Thyroid gland (tissue), 4 donors: ENCODE data around the gene IQSEC1. TPM values are rescaled to one million over a fixed set of nuclear protein-coding genes. Genes with fewer than 3 reads are reported as not detected.

ENCODE experiments used
- DNase-seq, 2 donors: peaks; one replicate each; pipeline ENCODE4 v3.0.0-alpha.2; 2019
- H3K27ac ChIP-seq, 3 donors: fragments of 200-600 bp; sonication (generic); 1 replicate in 2 of 3; 2 replicates in 1 of 3; pipeline ENCODE4 v1.5.1; 2016 to 2019; ENCODE audit warnings: mild to moderate bottlenecking in 1 of 3, moderate library complexity in 1 of 3
- H3K27me3 ChIP-seq: fragments of 200-600 bp; sonication (generic); one replicate; pipeline ENCODE4 v1.5.1; 2019
- H3K36me3 ChIP-seq, 2 donors: fragments of 200-600 bp; sonication (generic); one replicate each; pipeline ENCODE4 v1.5.1; 2016 to 2019
- H3K4me1 ChIP-seq, 2 donors: fragments of 200-600 bp; sonication (generic); one replicate each; pipeline ENCODE4 v1.5.1; 2017 to 2019
- H3K4me3 ChIP-seq, 3 donors: fragments of 200-600 bp; sonication (generic); replicated peaks in 1 of 3; 1 replicate in 2 of 3; 2 replicates in 1 of 3; pipeline ENCODE4 v1.5.1; 2016; ENCODE audit warnings: mild to moderate bottlenecking in 1 of 3
- H3K9me3 ChIP-seq: fragments of 200-600 bp; sonication (generic); one replicate; pipeline ENCODE4 v1.5.1; 2017
- POLR2A ChIP-seq, 2 donors: fragments of 450-650 bp; IDR thresholded peaks; one replicate each; pipeline ENCODE4 v1.6.1; 2017; ENCODE audit warnings: antibody characterized with exemption in 2 of 2, mild to moderate bottlenecking in 2 of 2, moderate library complexity in 1 of 2
- WGBS, 2 donors: methylation state at CpG; one replicate each; pipeline ENCODE4 v1.1.5; 2017; 5-methylcytosine and 5-hydroxymethylcytosine counted together
- intact Hi-C: fragments of 100-400 bp; cut with DNase I; formaldehyde crosslinking; loops from one replicate; pipeline ENCODE4 v1.15.1; 2023
- total RNA-seq, 4 donors: library from RNA; depleted of rRNA; stranded (reverse); fragments of >200 nt; gene quantifications; one replicate each; pipeline ENCODE4 v1.2.3, GENCODE V29; 2016
- TF ChIP-seq, protein P1 (sequence below), 6 experiments: fragments of 200-600 bp in 3 of 6; fragments of 450-650 bp in 3 of 6; sonication (generic) in 3 of 6; IDR thresholded peaks; one replicate each; pipeline ENCODE4 v1.5.1; 2016 to 2019; ENCODE audit warnings: antibody characterized with exemption in 6 of 6, mild to moderate bottlenecking in 2 of 6, inconsistent platforms in 1 of 6, moderate library complexity in 1 of 6

IQSEC1 gene
- total RNA-seq, 4 donors from 2014 or later = 37.1 to 48.3 (median 38.9) TPM

DNA sequence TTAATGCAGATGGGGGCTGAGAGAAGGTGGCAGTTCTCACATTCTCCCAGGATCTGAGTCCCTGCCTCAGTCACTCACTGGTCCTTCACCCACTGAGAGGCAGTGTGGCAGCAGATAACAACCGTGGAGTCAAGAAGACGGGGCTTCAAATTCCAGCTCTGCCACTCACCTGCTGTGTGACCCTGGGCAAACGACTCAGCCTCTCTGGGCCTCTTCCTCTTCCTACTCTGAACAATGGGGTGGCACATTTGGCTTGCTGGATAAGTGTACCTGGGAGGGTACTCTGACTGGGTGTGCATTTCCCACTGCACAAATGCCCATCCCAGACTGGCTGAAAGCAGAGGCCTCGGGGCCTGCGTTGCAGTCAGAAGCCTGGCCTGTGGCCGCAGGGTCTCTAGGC lies 10.0 kb upstream of the IQSEC1 start:
- no peak overlapping the region for H3K27ac ChIP-seq
- peaks cover 5 to 9% of the 10 kb centered on the region in 2 donors for H3K4me1 ChIP-seq
- H3K36me3 ChIP-seq = no peaks in the 10 kb centered on the region
- TF ChIP-seq, protein P1, sequence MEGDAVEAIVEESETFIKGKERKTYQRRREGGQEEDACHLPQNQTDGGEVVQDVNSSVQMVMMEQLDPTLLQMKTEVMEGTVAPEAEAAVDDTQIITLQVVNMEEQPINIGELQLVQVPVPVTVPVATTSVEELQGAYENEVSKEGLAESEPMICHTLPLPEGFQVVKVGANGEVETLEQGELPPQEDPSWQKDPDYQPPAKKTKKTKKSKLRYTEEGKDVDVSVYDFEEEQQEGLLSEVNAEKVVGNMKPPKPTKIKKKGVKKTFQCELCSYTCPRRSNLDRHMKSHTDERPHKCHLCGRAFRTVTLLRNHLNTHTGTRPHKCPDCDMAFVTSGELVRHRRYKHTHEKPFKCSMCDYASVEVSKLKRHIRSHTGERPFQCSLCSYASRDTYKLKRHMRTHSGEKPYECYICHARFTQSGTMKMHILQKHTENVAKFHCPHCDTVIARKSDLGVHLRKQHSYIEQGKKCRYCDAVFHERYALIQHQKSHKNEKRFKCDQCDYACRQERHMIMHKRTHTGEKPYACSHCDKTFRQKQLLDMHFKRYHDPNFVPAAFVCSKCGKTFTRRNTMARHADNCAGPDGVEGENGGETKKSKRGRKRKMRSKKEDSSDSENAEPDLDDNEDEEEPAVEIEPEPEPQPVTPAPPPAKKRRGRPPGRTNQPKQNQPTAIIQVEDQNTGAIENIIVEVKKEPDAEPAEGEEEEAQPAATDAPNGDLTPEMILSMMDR (IDR thresholded peaks at IDR 0.05) = no peak
- no peak for TF ChIP-seq POLR2A (IDR thresholded peaks at IDR 0.05)
- intact Hi-C loops = no loop called here
- H3K4me3 ChIP-seq = no peak overlapping the region
- 87 to 94% methylated on average over 6 of the region's 6 CpGs for WGBS, 2 donors
- no peaks in the 10 kb centered on the region for H3K9me3 ChIP-seq
- no peaks in the 10 kb centered on the region for H3K27me3 ChIP-seq
- DNase-seq = no peak

DNA sequence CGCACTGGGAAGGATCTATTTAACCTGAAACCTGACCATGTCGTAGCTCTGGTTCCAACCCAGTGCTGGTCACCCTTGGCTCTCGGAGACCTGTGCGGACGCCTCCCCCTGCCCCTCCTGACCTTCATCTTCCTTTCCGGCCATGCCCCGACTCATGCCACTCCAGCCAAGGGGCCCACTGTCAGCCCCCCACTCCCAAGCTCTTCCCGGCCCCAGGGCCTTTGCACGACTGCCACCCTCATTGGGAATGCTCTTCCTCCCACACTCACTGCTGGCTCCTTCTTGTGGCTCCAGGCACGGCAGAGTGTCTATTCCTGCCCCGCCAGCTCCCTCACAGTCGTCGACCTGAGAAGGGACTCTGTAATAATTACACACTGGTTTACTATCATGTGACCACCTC lies 9.4 kb upstream of the IQSEC1 start:
- Histone ChIP-seq H3K4me1 (peaks cover 9 to 10% of the 10 kb centered on the region in 2 donors), H3K27me3 (no peaks in the 10 kb centered on the region), H3K9me3 (no peaks in the 10 kb centered on the region), H3K27ac (no peak overlapping the region), H3K36me3 (no peaks in the 10 kb centered on the region), H3K4me3 (no peak overlapping the region)
- TF ChIP-seq, protein P1 (IDR thresholded peaks at IDR 0.05) = no peak
- TF ChIP-seq POLR2A (IDR thresholded peaks at IDR 0.05) = no peak
- 85 to 93% methylated on average over 13 of the region's 13 CpGs for WGBS, 2 donors
- no peak for DNase-seq
- intact Hi-C loops = no loop called here

DNA sequence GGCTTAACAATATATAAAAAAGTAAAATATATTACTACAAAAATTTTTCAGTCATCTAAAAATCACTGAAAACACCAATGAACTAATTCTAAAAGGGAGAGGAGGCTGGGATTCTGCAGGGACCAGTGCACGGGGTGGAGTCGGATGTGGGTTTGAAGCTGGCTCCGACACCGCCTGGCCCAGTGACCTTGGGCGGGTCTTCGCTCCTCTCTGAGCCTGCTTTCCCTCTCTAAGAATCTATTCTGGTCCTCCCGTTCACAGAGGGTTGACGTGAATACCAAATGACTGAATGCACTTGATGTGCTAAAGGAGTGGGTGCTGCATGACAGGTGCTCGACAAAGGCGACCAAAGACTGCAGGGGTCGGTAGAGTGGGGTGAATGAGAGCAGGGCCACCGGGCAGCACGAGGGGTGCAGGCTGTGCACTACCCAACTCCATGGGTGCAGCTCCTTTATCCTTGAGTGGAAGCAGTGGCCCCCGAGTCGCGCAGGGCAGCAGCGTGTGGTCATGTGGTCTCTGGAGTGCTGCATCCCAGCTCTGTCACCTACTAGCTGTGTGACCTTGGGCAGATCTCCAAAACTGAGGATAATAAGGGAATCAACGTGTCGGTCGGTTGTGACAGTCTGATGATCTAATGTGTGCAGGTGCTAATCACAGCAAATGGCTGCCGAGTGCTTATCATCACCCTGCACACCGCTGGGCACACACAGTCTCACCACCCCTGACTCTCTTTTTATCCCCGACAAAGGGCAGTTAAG lies 8.6 kb upstream of the IQSEC1 start:
- no peak for DNase-seq
- TF ChIP-seq POLR2A (IDR thresholded peaks at IDR 0.05) = no peak
- TF ChIP-seq, protein P1 (IDR thresholded peaks at IDR 0.05) = no peak
- intact Hi-C loops = no loop called here
- no peaks in the 10 kb centered on the region for H3K36me3 ChIP-seq
- 79 to 81% methylated on average over 23 of the region's 23 CpGs for WGBS, 2 donors
- H3K4me1 ChIP-seq = peaks cover 9 to 10% of the 10 kb centered on the region in 2 donors
- H3K4me3 ChIP-seq = no peak overlapping the region
- no peak overlapping the region for H3K27ac ChIP-seq
- no peaks in the 10 kb centered on the region for H3K27me3 ChIP-seq
- no peaks in the 10 kb centered on the region for H3K9me3 ChIP-seq

DNA sequence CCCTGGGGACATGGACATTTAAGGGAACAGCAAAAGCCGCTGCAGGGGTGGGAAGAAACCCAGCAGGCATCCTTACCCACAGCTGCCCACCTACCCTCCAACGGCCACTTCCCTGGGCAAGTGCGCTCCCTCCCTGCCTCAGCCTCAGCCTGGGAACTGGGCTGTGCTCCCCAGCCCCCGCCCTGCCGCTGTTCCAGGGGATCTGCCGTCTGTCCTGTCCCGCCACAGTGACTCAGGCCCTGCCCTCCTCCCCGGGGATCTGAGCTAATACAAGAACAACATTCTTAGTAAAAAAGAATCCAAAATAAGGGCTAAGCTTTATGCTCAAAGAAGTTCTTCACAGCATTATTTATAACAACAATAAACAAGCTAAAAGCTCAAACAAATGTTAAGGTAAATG lies 7.4 kb upstream of the IQSEC1 start:
- TF ChIP-seq, protein P1 (IDR thresholded peaks at IDR 0.05) = no peak
- TF ChIP-seq POLR2A (IDR thresholded peaks at IDR 0.05) = no peak
- H3K9me3 ChIP-seq = no peaks in the 10 kb centered on the region
- H3K27ac ChIP-seq = no peak overlapping the region
- H3K4me3 ChIP-seq = no peak overlapping the region
- no peaks in the 10 kb centered on the region for H3K27me3 ChIP-seq
- H3K36me3 ChIP-seq = no peaks in the 10 kb centered on the region
- peak in 1 of 2 donors; percentile 36 for DNase-seq
- H3K4me1 ChIP-seq = peaks cover 9 to 10% of the 10 kb centered on the region in 2 donors
- 62 to 66% methylated on average over 8 of the region's 8 CpGs for WGBS, 2 donors
- intact Hi-C loops = no loop called here

DNA sequence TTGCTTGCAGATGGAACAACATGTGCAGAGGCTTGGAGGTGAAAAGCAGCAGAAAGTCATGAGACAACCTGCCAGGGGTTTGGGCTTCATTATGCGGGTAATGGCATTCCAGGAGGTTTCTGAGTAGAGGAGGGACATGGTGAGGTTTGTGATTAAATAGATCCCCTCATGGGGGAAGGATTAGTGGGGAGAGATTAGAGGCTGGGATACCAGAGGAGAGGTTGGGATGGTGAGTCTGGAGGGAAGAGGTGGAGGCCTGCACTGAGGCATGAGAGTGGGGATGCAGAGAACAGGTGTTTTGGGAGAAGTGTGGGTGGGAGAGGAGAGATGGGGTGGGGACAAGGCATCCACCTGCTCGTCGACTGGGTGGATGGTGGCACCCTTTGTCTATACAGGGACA lies 6.8 kb upstream of the IQSEC1 start:
- H3K4me1 ChIP-seq = peaks cover 9 to 10% of the 10 kb centered on the region in 2 donors
- intact Hi-C loops = no loop called here
- no peaks in the 10 kb centered on the region for H3K36me3 ChIP-seq
- no peak for DNase-seq
- WGBS, 2 donors = 87 to 96% methylated on average over 3 of the region's 3 CpGs
- no peak overlapping the region for H3K27ac ChIP-seq
- TF ChIP-seq, protein P1 (IDR thresholded peaks at IDR 0.05) = no peak
- no peak for TF ChIP-seq POLR2A (IDR thresholded peaks at IDR 0.05)
- H3K9me3 ChIP-seq = no peaks in the 10 kb centered on the region
- no peak overlapping the region for H3K4me3 ChIP-seq
- no peaks in the 10 kb centered on the region for H3K27me3 ChIP-seq
